GM23338 (cell line): Measurements from ENCODE around the gene MYCN. TPM values are rescaled to one million over a fixed set of nuclear protein-coding genes. Genes with fewer than 3 reads are reported as not detected.

ENCODE experiments used
- ATAC-seq: fragments of 200-7000 bp; cut with Tn5 transposase; 3 replicates; pipeline ENCODE4 v1.9.1; 2020
- DNase-seq: peaks from one replicate; pipeline ENCODE4 v3.0.0-alpha.2; 2015; ENCODE audit warnings: low spot score
- H2AFZ ChIP-seq: fragments of 200-600 bp; sonication (generic); 2 replicates; pipeline ENCODE4 v1.8.0; 2016; ENCODE audit warnings: antibody characterized with exemption, mild to moderate bottlenecking, moderate library complexity
- H3F3A ChIP-seq: fragments of 200-600 bp; sonication (generic); replicated peaks from 2 replicates; pipeline ENCODE4 v1.8.0; 2017; ENCODE audit warnings: antibody characterized with exemption, mixed run types, low read depth
- H3K27ac ChIP-seq: fragments of 200-600 bp; sonication (generic); 2 replicates; pipeline ENCODE4 v1.6.1; 2016; ENCODE audit warnings: low read depth
- H3K27me3 ChIP-seq: fragments of 200-600 bp; sonication (generic); 2 replicates; pipeline ENCODE4 v1.8.0; 2016; ENCODE audit warnings: mild to moderate bottlenecking, mixed run types, moderate library complexity; ENCODE audit not compliant: insufficient read depth
- H3K36me3 ChIP-seq: fragments of 200-600 bp; sonication (generic); 2 replicates; pipeline ENCODE4 v1.8.0; 2016; ENCODE audit warnings: mild to moderate bottlenecking; ENCODE audit not compliant: insufficient read depth
- H3K4me1 ChIP-seq: fragments of 200-600 bp; sonication (generic); 2 replicates; pipeline ENCODE4 v1.8.0; 2016; ENCODE audit warnings: mild to moderate bottlenecking, moderate library complexity; ENCODE audit not compliant: insufficient read depth
- H3K4me2 ChIP-seq: fragments of 200-600 bp; sonication (generic); 2 replicates; pipeline ENCODE4 v1.7.1; 2017; ENCODE audit warnings: mixed run types
- H3K4me3 ChIP-seq: fragments of 200-600 bp; sonication (generic); 2 replicates; pipeline ENCODE4 v1.6.1; 2016; ENCODE audit warnings: mixed run types
- H3K79me2 ChIP-seq: fragments of 200-600 bp; sonication (generic); replicated peaks from 2 replicates; pipeline ENCODE4 v1.8.0; 2017; ENCODE audit warnings: mild to moderate bottlenecking; ENCODE audit not compliant: insufficient read depth
- H3K9me2 ChIP-seq: fragments of 200-600 bp; sonication (generic); 2 replicates; pipeline ENCODE4 v1.8.0; 2017; ENCODE audit not compliant: insufficient read depth
- H4K20me1 ChIP-seq: fragments of 200-600 bp; sonication (generic); replicated peaks from 2 replicates; pipeline ENCODE4 v1.8.0; 2017; ENCODE audit warnings: mild to moderate bottlenecking; ENCODE audit not compliant: insufficient read depth
- H3K27ac Mint-ChIP-seq: 2 replicates; pipeline ENCODE4 v1.8.0; 2020; ENCODE audit warnings: inconsistent platforms, mild to moderate bottlenecking, moderate library complexity, mixed read lengths
- H3K27me3 Mint-ChIP-seq: 3 replicates; pipeline ENCODE4 v1.8.0; 2022; ENCODE audit warnings: low read depth, mild to moderate bottlenecking, moderate library complexity, mixed read lengths, inconsistent platforms; ENCODE audit not compliant: insufficient read depth, poor library complexity
- H3K36me3 Mint-ChIP-seq: 3 replicates; pipeline ENCODE4 v1.8.0; 2021; ENCODE audit warnings: low read depth, mild to moderate bottlenecking, inconsistent platforms, moderate library complexity, mixed read lengths
- H3K4me1 Mint-ChIP-seq: 3 replicates; pipeline ENCODE4 v1.8.0; 2020; ENCODE audit warnings: mild to moderate bottlenecking, inconsistent platforms, mixed read lengths
- H3K4me3 Mint-ChIP-seq: 3 replicates; pipeline ENCODE4 v1.8.0; 2021; ENCODE audit warnings: moderate library complexity, mild to moderate bottlenecking, inconsistent platforms, mixed read lengths
- H3K9me3 Mint-ChIP-seq: 3 replicates; pipeline ENCODE4 v1.8.0; 2020; ENCODE audit warnings: moderate library complexity, mild to moderate bottlenecking, inconsistent platforms, mixed read lengths
- CREB1 ChIP-seq: fragments of 250-450 bp; sonication (Bioruptor Pico); IDR thresholded peaks from 2 replicates; pipeline ENCODE4 v1.5.0; 2020; ENCODE audit warnings: low read depth, mild to moderate bottlenecking, moderate library complexity
- NANOG ChIP-seq: IDR thresholded peaks from 2 replicates; pipeline ENCODE4 v1.6.1; 2016; ENCODE audit warnings: antibody characterized with exemption, borderline replicate concordance
- STAT1 ChIP-seq: IDR thresholded peaks from one replicate; pipeline ENCODE4 v1.6.1; 2016; ENCODE audit warnings: antibody characterized with exemption; ENCODE audit not compliant: unreplicated experiment
- ZNF114 ChIP-seq: fragments of 250-450 bp; sonication (Bioruptor Pico); IDR thresholded peaks from 2 replicates; pipeline ENCODE4 v1.5.0; 2020; ENCODE audit warnings: mild to moderate bottlenecking, moderate library complexity
- ZNF331 ChIP-seq: fragments of 250-450 bp; sonication (Bioruptor Pico); IDR thresholded peaks from 2 replicates; pipeline ENCODE4 v1.5.0; 2020; ENCODE audit warnings: low read depth, mild to moderate bottlenecking, moderate library complexity
- polyA plus RNA-seq: library from polyadenylated mRNA; unstranded; fragments of >200 nt; fragmentation: Nextera tagmentation; extraction: Ambion mirVana; gene quantifications from 2 replicates; pipeline ENCODE4 v1.2.1, GENCODE V29; 2016
- total RNA-seq: library from RNA; depleted of rRNA; stranded (reverse); fragments of >200 nt; shearing (Covaris generic); gene quantifications from 2 replicates; pipeline ENCODE4 v1.2.3, GENCODE V29; 2014
- TF ChIP-seq, protein P1 (sequence below), 2 experiments: fragments of 200-600 bp in 1 of 2; sonication (generic) in 1 of 2; conservative IDR thresholded peaks; 2 replicates each; pipeline versions ENCODE4 v1.5.1 to v1.6.1; 2016 to 2017; ENCODE audit warnings: antibody characterized with exemption in 2 of 2, low read depth in 2 of 2, mild to moderate bottlenecking in 2 of 2, moderate library complexity in 1 of 2
- TF ChIP-seq, protein P2 (sequence below): fragments of 250-450 bp; sonication (Bioruptor Pico); IDR thresholded peaks from 2 replicates; pipeline ENCODE4 v1.5.0; 2020; ENCODE audit warnings: mild to moderate bottlenecking, moderate library complexity
- TF ChIP-seq, protein P3 (sequence below): IDR thresholded peaks from one replicate; pipeline ENCODE4 v1.6.1; 2018; ENCODE audit warnings: antibody characterized with exemption; ENCODE audit not compliant: unreplicated experiment
- TF ChIP-seq, protein P4 (sequence below): IDR thresholded peaks from 2 replicates; pipeline ENCODE4 v1.6.1; 2016; ENCODE audit warnings: antibody characterized with exemption

MYCN gene
- total and polyA plus RNA-seq, 2 experiments from 2014 or later = 50.8 to 145 TPM

DNA sequence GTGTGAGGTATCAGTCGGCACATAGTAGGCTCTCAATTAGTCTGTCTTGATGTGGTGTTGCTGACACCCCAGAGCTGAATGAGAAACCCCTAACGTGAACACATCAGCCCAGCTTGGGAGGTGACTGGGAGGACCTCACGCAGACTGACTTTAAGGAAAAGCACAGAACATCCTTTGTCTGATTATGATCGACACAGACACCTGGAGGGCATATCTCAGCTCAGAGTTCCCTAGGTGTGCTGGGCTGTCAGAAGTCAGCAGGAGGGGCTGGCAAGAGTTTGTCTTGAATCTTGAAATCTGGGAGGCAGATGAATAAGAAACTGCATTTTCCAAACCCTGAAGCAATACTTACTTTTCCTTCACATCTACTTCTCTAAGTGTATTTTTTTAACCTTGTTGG is 16.8 kb upstream of the MYCN start (continued):
- TF ChIP-seq, protein P1, sequence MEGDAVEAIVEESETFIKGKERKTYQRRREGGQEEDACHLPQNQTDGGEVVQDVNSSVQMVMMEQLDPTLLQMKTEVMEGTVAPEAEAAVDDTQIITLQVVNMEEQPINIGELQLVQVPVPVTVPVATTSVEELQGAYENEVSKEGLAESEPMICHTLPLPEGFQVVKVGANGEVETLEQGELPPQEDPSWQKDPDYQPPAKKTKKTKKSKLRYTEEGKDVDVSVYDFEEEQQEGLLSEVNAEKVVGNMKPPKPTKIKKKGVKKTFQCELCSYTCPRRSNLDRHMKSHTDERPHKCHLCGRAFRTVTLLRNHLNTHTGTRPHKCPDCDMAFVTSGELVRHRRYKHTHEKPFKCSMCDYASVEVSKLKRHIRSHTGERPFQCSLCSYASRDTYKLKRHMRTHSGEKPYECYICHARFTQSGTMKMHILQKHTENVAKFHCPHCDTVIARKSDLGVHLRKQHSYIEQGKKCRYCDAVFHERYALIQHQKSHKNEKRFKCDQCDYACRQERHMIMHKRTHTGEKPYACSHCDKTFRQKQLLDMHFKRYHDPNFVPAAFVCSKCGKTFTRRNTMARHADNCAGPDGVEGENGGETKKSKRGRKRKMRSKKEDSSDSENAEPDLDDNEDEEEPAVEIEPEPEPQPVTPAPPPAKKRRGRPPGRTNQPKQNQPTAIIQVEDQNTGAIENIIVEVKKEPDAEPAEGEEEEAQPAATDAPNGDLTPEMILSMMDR (conservative IDR thresholded peaks at IDR 0.05; ENCODE audit: low read depth in 2 of 2) = no peak
- TF ChIP-seq NANOG (no peak), STAT1 (no peak)

- no peak overlapping the region for H3K4me3 ChIP-seq
- H3K36me3 Mint-ChIP-seq = peaks cover 3% of the 10 kb centered on the region; the same call in 1 of the 3 replicates
- H3K79me2 ChIP-seq = no peaks in the 10 kb centered on the region
- H3K4me1 ChIP-seq = no peaks in the 10 kb centered on the region
- no peak overlapping the region for H3K4me3 Mint-ChIP-seq
- H3K36me3 ChIP-seq = no peaks in the 10 kb centered on the region
- no peak overlapping the region for H3K27ac ChIP-seq
- H3K4me1 Mint-ChIP-seq = peaks cover 9% of the 10 kb centered on the region; the same call in 2 of the 3 replicates
- H2AFZ ChIP-seq = no peak overlapping the region
- H3K9me3 Mint-ChIP-seq = peaks cover 3% of the 10 kb centered on the region
- no peak for DNase-seq
- H3K27ac Mint-ChIP-seq = no peak overlapping the region
- H3F3A ChIP-seq = no peaks in the 10 kb centered on the region
- no peaks in the 10 kb centered on the region for H3K9me2 ChIP-seq
- H3K27me3 ChIP-seq = no peaks in the 10 kb centered on the region
- ATAC-seq = no peak
- TF ChIP-seq, protein P2, sequence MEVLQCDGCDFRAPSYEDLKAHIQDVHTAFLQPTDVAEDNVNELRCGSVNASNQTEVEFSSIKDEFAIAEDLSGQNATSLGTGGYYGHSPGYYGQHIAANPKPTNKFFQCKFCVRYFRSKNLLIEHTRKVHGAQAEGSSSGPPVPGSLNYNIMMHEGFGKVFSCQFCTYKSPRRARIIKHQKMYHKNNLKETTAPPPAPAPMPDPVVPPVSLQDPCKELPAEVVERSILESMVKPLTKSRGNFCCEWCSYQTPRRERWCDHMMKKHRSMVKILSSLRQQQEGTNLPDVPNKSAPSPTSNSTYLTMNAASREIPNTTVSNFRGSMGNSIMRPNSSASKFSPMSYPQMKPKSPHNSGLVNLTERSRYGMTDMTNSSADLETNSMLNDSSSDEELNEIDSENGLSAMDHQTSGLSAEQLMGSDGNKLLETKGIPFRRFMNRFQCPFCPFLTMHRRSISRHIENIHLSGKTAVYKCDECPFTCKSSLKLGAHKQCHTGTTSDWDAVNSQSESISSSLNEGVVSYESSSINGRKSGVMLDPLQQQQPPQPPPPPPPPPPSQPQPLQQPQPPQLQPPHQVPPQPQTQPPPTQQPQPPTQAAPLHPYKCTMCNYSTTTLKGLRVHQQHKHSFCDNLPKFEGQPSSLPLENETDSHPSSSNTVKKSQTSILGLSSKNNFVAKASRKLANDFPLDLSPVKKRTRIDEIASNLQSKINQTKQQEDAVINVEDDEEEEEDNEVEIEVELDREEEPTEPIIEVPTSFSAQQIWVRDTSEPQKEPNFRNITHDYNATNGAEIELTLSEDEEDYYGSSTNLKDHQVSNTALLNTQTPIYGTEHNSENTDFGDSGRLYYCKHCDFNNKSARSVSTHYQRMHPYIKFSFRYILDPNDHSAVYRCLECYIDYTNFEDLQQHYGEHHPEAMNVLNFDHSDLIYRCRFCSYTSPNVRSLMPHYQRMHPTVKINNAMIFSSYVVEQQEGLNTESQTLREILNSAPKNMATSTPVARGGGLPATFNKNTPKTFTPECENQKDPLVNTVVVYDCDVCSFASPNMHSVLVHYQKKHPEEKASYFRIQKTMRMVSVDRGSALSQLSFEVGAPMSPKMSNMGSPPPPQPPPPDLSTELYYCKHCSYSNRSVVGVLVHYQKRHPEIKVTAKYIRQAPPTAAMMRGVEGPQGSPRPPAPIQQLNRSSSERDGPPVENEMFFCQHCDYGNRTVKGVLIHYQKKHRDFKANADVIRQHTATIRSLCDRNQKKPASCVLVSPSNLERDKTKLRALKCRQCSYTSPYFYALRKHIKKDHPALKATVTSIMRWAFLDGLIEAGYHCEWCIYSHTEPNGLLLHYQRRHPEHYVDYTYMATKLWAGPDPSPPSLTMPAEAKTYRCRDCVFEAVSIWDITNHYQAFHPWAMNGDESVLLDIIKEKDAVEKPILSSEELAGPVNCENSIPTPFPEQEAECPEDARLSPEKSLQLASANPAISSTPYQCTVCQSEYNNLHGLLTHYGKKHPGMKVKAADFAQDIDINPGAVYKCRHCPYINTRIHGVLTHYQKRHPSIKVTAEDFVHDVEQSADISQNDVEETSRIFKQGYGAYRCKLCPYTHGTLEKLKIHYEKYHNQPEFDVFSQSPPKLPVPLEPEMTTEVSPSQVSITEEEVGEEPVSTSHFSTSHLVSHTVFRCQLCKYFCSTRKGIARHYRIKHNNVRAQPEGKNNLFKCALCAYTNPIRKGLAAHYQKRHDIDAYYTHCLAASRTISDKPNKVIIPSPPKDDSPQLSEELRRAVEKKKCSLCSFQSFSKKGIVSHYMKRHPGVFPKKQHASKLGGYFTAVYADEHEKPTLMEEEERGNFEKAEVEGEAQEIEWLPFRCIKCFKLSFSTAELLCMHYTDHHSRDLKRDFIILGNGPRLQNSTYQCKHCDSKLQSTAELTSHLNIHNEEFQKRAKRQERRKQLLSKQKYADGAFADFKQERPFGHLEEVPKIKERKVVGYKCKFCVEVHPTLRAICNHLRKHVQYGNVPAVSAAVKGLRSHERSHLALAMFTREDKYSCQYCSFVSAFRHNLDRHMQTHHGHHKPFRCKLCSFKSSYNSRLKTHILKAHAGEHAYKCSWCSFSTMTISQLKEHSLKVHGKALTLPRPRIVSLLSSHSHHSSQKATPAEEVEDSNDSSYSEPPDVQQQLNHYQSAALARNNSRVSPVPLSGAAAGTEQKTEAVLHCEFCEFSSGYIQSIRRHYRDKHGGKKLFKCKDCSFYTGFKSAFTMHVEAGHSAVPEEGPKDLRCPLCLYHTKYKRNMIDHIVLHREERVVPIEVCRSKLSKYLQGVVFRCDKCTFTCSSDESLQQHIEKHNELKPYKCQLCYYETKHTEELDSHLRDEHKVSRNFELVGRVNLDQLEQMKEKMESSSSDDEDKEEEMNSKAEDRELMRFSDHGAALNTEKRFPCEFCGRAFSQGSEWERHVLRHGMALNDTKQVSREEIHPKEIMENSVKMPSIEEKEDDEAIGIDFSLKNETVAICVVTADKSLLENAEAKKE (CRISPR knock-in tag) = no peak
- TF ChIP-seq, protein P3, sequence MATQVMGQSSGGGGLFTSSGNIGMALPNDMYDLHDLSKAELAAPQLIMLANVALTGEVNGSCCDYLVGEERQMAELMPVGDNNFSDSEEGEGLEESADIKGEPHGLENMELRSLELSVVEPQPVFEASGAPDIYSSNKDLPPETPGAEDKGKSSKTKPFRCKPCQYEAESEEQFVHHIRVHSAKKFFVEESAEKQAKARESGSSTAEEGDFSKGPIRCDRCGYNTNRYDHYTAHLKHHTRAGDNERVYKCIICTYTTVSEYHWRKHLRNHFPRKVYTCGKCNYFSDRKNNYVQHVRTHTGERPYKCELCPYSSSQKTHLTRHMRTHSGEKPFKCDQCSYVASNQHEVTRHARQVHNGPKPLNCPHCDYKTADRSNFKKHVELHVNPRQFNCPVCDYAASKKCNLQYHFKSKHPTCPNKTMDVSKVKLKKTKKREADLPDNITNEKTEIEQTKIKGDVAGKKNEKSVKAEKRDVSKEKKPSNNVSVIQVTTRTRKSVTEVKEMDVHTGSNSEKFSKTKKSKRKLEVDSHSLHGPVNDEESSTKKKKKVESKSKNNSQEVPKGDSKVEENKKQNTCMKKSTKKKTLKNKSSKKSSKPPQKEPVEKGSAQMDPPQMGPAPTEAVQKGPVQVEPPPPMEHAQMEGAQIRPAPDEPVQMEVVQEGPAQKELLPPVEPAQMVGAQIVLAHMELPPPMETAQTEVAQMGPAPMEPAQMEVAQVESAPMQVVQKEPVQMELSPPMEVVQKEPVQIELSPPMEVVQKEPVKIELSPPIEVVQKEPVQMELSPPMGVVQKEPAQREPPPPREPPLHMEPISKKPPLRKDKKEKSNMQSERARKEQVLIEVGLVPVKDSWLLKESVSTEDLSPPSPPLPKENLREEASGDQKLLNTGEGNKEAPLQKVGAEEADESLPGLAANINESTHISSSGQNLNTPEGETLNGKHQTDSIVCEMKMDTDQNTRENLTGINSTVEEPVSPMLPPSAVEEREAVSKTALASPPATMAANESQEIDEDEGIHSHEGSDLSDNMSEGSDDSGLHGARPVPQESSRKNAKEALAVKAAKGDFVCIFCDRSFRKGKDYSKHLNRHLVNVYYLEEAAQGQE = no peak
- TF ChIP-seq NANOG = no peak
- no peak for TF ChIP-seq ZNF331 (CRISPR knock-in tag)
- TF ChIP-seq ZNF114 (CRISPR knock-in tag) = no peak
- TF ChIP-seq, protein P4, sequence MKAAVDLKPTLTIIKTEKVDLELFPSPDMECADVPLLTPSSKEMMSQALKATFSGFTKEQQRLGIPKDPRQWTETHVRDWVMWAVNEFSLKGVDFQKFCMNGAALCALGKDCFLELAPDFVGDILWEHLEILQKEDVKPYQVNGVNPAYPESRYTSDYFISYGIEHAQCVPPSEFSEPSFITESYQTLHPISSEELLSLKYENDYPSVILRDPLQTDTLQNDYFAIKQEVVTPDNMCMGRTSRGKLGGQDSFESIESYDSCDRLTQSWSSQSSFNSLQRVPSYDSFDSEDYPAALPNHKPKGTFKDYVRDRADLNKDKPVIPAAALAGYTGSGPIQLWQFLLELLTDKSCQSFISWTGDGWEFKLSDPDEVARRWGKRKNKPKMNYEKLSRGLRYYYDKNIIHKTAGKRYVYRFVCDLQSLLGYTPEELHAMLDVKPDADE = no peak
- no peak for TF ChIP-seq CREB1 (CRISPR knock-in tag)
- peaks cover 2% of the 10 kb centered on the region for H3K27me3 Mint-ChIP-seq
- no peaks in the 10 kb centered on the region for H4K20me1 ChIP-seq
- no peak overlapping the region for H3K4me2 ChIP-seq
Measured at GRCh38 chr2:15925819-15926218, 14.5 kb upstream of the MYCN start.
